ENCODE results near the gene GTF2F2. TPM values are rescaled to one million over a fixed set of nuclear protein-coding genes. Genes with fewer than 3 reads are reported as not detected.

GTF2F2 gene
- total and polyA plus RNA-seq, 2 experiments from 2014 or later: 42.1 to 75.6 TPM

DNA sequence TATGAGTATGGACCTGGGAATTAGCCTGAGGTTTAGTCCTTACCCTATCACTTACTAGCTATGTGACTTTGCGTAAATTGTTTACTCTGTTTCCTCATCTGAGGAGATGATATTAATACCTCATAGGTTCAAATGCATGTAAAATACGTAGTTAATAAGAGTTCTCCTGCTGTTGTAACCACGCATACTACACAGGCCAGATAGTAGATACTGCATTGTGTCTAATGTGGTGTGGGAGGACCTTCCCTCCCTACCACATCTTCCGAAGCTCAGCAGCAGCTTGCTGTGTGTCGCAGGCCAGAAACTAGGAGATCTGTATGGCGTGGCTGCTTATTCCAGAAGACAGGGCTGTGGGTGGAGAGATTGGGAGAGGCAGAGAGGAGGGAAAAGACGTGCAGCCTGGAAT lies 23.0 kb downstream of the GTF2F2 start:
- H3K27ac Mint-ChIP-seq: 0 out of 2 replicates have a peak overlapping the region, but pooled peaks have one; percentile 2
- Histone ChIP-seq H3K4me3 (no peak overlapping the region), H3K4me1 (ENCODE audit: insufficient read depth) (no peaks in the 10 kb centered on the region), H2AFZ (no peak overlapping the region), H3F3A (replicated peaks; ENCODE audit: low read depth) (no peaks in the 10 kb centered on the region), H3K27me3 (ENCODE audit: insufficient read depth) (no peaks in the 10 kb centered on the region), H3K36me3 (ENCODE audit: insufficient read depth) (no peaks in the 10 kb centered on the region), H4K20me1 (replicated peaks; ENCODE audit: insufficient read depth) (peaks cover 3% of the 10 kb centered on the region; the same call in 1 of the 2 replicates), H3K79me2 (replicated peaks; ENCODE audit: insufficient read depth) (peaks cover 80% of the 10 kb centered on the region), H3K27ac (ENCODE audit: low read depth) (no peak overlapping the region), H3K9me2 (ENCODE audit: insufficient read depth) (no peaks in the 10 kb centered on the region), H3K4me2 (no peak overlapping the region)
- H3K36me3 Mint-ChIP-seq (ENCODE audit: low read depth): peaks cover 13% of the 10 kb centered on the region
- DNase-seq (ENCODE audit: low spot score) (no peak), ATAC-seq (no peak)
- no peak overlapping the region for H3K4me3 Mint-ChIP-seq
- peaks cover 13% of the 10 kb centered on the region; the same call in 2 of the 3 replicates for H3K4me1 Mint-ChIP-seq
- no peaks in the 10 kb centered on the region for H3K9me3 Mint-ChIP-seq
- H3K27me3 Mint-ChIP-seq (ENCODE audit: insufficient read depth, low read depth, poor library complexity): peaks cover 4% of the 10 kb centered on the region
- TF ChIP-seq EZH2 (IDR thresholded peaks at IDR 0.05; ENCODE audit: low read depth, unreplicated experiment): no peak

DNA sequence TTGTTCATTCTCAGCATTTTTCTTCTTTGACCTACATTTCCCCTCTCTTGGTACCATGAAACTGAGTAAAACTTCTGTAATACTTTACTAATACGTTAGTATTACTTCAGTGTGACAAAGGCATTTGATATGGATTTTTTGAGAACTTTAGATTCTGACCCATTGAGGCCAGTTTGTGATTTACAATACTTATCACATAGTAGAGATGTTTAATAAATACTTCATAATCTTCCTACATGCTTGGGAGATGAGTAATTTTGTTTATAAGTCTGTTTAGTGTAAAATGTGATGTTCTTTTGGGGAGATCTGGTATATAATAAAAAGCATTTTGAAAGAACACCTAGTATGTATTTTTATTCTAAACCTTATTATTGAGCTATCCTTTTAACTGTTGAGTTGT lies 29.7 kb downstream of the GTF2F2 start:
- Mint-ChIP-seq H3K4me3 (no peak overlapping the region), H3K4me1 (peaks cover 8% of the 10 kb centered on the region; the same call in 2 of the 3 replicates), H3K9me3 (no peaks in the 10 kb centered on the region), H3K27me3 (ENCODE audit: insufficient read depth, low read depth, poor library complexity) (peaks cover 2% of the 10 kb centered on the region), H3K27ac (no peak overlapping the region), H3K36me3 (ENCODE audit: low read depth) (peaks cover 14% of the 10 kb centered on the region)
- ATAC-seq (no peak), DNase-seq (ENCODE audit: low spot score) (no peak)
- Histone ChIP-seq H2AFZ (no peak overlapping the region), H3F3A (replicated peaks; ENCODE audit: low read depth) (no peaks in the 10 kb centered on the region), H4K20me1 (replicated peaks; ENCODE audit: insufficient read depth) (no peaks in the 10 kb centered on the region; the same call in 1 of the 2 replicates), H3K27me3 (ENCODE audit: insufficient read depth) (no peaks in the 10 kb centered on the region), H3K9me2 (ENCODE audit: insufficient read depth) (no peaks in the 10 kb centered on the region), H3K79me2 (replicated peaks; ENCODE audit: insufficient read depth) (peaks cover 41% of the 10 kb centered on the region), H3K4me3 (no peak overlapping the region), H3K27ac (ENCODE audit: low read depth) (no peak overlapping the region), H3K4me1 (ENCODE audit: insufficient read depth) (no peaks in the 10 kb centered on the region), H3K4me2 (no peak overlapping the region), H3K36me3 (ENCODE audit: insufficient read depth) (no peaks in the 10 kb centered on the region; the same call in none of the 2 replicates)
- TF ChIP-seq ZNF114 (CRISPR knock-in tag; IDR thresholded peaks at IDR 0.05): no peak
- no peak for TF ChIP-seq JUNB (IDR thresholded peaks at IDR 0.05; ENCODE audit: unreplicated experiment)
- TF ChIP-seq EZH2 (IDR thresholded peaks at IDR 0.05; ENCODE audit: low read depth, unreplicated experiment): no peak
- no peak for TF ChIP-seq REST (IDR thresholded peaks at IDR 0.05; ENCODE audit: unreplicated experiment)
- TF ChIP-seq EZH2phosphoT487 (IDR thresholded peaks at IDR 0.05; ENCODE audit: unreplicated experiment): no peak
- no peak for TF ChIP-seq POLR2AphosphoS5 (IDR thresholded peaks at IDR 0.05; ENCODE audit: low read depth)
- TF ChIP-seq CTCF (conservative IDR thresholded peaks at IDR 0.05; ENCODE audit: low read depth in 2 of 2): no peak
- TF ChIP-seq, protein P1, sequence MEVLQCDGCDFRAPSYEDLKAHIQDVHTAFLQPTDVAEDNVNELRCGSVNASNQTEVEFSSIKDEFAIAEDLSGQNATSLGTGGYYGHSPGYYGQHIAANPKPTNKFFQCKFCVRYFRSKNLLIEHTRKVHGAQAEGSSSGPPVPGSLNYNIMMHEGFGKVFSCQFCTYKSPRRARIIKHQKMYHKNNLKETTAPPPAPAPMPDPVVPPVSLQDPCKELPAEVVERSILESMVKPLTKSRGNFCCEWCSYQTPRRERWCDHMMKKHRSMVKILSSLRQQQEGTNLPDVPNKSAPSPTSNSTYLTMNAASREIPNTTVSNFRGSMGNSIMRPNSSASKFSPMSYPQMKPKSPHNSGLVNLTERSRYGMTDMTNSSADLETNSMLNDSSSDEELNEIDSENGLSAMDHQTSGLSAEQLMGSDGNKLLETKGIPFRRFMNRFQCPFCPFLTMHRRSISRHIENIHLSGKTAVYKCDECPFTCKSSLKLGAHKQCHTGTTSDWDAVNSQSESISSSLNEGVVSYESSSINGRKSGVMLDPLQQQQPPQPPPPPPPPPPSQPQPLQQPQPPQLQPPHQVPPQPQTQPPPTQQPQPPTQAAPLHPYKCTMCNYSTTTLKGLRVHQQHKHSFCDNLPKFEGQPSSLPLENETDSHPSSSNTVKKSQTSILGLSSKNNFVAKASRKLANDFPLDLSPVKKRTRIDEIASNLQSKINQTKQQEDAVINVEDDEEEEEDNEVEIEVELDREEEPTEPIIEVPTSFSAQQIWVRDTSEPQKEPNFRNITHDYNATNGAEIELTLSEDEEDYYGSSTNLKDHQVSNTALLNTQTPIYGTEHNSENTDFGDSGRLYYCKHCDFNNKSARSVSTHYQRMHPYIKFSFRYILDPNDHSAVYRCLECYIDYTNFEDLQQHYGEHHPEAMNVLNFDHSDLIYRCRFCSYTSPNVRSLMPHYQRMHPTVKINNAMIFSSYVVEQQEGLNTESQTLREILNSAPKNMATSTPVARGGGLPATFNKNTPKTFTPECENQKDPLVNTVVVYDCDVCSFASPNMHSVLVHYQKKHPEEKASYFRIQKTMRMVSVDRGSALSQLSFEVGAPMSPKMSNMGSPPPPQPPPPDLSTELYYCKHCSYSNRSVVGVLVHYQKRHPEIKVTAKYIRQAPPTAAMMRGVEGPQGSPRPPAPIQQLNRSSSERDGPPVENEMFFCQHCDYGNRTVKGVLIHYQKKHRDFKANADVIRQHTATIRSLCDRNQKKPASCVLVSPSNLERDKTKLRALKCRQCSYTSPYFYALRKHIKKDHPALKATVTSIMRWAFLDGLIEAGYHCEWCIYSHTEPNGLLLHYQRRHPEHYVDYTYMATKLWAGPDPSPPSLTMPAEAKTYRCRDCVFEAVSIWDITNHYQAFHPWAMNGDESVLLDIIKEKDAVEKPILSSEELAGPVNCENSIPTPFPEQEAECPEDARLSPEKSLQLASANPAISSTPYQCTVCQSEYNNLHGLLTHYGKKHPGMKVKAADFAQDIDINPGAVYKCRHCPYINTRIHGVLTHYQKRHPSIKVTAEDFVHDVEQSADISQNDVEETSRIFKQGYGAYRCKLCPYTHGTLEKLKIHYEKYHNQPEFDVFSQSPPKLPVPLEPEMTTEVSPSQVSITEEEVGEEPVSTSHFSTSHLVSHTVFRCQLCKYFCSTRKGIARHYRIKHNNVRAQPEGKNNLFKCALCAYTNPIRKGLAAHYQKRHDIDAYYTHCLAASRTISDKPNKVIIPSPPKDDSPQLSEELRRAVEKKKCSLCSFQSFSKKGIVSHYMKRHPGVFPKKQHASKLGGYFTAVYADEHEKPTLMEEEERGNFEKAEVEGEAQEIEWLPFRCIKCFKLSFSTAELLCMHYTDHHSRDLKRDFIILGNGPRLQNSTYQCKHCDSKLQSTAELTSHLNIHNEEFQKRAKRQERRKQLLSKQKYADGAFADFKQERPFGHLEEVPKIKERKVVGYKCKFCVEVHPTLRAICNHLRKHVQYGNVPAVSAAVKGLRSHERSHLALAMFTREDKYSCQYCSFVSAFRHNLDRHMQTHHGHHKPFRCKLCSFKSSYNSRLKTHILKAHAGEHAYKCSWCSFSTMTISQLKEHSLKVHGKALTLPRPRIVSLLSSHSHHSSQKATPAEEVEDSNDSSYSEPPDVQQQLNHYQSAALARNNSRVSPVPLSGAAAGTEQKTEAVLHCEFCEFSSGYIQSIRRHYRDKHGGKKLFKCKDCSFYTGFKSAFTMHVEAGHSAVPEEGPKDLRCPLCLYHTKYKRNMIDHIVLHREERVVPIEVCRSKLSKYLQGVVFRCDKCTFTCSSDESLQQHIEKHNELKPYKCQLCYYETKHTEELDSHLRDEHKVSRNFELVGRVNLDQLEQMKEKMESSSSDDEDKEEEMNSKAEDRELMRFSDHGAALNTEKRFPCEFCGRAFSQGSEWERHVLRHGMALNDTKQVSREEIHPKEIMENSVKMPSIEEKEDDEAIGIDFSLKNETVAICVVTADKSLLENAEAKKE (CRISPR knock-in tag; IDR thresholded peaks at IDR 0.05): no peak
- TF ChIP-seq ZNF331 (CRISPR knock-in tag; IDR thresholded peaks at IDR 0.05; ENCODE audit: low read depth): no peak

Measured in GM23338 (cell line).